H1 (cell line): Measurements from ENCODE around the gene SLX4IP. TPM values are rescaled to one million over a fixed set of nuclear protein-coding genes. Genes with fewer than 3 reads are reported as not detected.

Source experiments
- CHD7 ChIP-seq: fragments of 300-600 bp; sonication (generic); IDR thresholded peaks from 2 replicates; pipeline ENCODE4 v1.7.1; 2012; ENCODE audit warnings: low read length, moderate library complexity, mild to moderate bottlenecking, inconsistent platforms; ENCODE audit not compliant: insufficient replicate concordance
- CTBP2 ChIP-seq: IDR thresholded peaks from 2 replicates; pipeline ENCODE4 v1.7.0; 2011; ENCODE audit warnings: borderline replicate concordance, mild to moderate bottlenecking, moderate library complexity, mixed read lengths, low read length; ENCODE audit not compliant: insufficient read depth, insufficient read length
- JUND ChIP-seq: IDR thresholded peaks from 2 replicates; pipeline ENCODE4 v1.6.1; 2011; ENCODE audit warnings: mild to moderate bottlenecking, improper control_type of control experiment, low read length
- POU5F1 ChIP-seq: IDR thresholded peaks from 2 replicates; pipeline ENCODE4 v1.6.1; 2011; ENCODE audit warnings: low read depth, mild to moderate bottlenecking, low read length, moderate library complexity
- YY1 ChIP-seq: IDR thresholded peaks from 2 replicates; pipeline ENCODE4 v1.6.1; 2011; ENCODE audit warnings: low read depth, mild to moderate bottlenecking, low read length
- polyA plus RNA-seq, 7 experiments: library from polyadenylated mRNA; depleted of rRNA in 3 of 7; stranded (reverse) in 5 of 7; unstranded in 2 of 7; fragments of >200 nt in 5 of 7; fragments of 200-250 nt in 2 of 7; gene quantifications; 1 replicate in 5 of 7; 2 replicates in 1 of 7; 4 replicates in 1 of 7; pipeline versions ENCODE4 v1.2.1 to v1.2.3, GENCODE V29; 2011 to 2013; ENCODE audit warnings: missing spikeins in 2 of 7, mixed read lengths in 2 of 7
- total RNA-seq: library from RNA; stranded (reverse); fragmentation: NEBNext Ultra II Directional; extraction: Animal tissue kit (Norgen Biotek cat#: 25700); gene quantifications from 2 replicates; pipeline ENCODE4 v1.2.1, GENCODE V29; 2021

Gene SLX4IP
- total and polyA plus RNA-seq, 2 of the 8 experiments (the other 6 are each of a cell fraction or from before 2014, with no cell fraction given): 2.4 to 8.7 TPM

- TF ChIP-seq CHD7 (no peak), YY1 (no peak), JUND (no peak), CTBP2 (no peak), POU5F1 (no peak)
Observed at GRCh38 chr20:10629946-10630650, 195.0 kb downstream of the SLX4IP start (continued).
